PC-9 (cell line): Measurements from ENCODE around the gene C2orf49. TPM values are rescaled to one million over a fixed set of nuclear protein-coding genes. Genes with fewer than 3 reads are reported as not detected.

ENCODE experiments used
- BruUV-seq: library from RNA; stranded (reverse); fragments of 400-500 nt; replicated peaks from 2 replicates; lab custom pipeline; 2021; lab: Mats Ljungman, UMichigan
- CTCF ChIA-PET: fragments of 300-600 bp; sonication (Branson Sonifier 250); formaldehyde crosslinking; loops from one replicate; lab custom pipeline; 2022; ENCODE audit warnings: antibody characterized with exemption; lab: Charles Lee
- POLR2A ChIA-PET: fragments of 300-600 bp; sonication (Branson Sonifier 250); formaldehyde crosslinking; loops from one replicate; lab custom pipeline; 2022; ENCODE audit warnings: antibody characterized with exemption; ENCODE audit not compliant: unreplicated experiment; lab: Charles Lee
- DNase-seq, 2 experiments: peaks; one replicate each; pipeline versions ENCODE4 v3.0.0 to v3.0.0-alpha.2; 2015 to 2022; ENCODE audit warnings: mixed read lengths in 1 of 2
- H2AFZ ChIP-seq: fragments of 200-600 bp; sonication (generic); 2 replicates; pipeline ENCODE4 v1.8.1; 2017; ENCODE audit warnings: antibody characterized with exemption
- H3F3A ChIP-seq: fragments of 200-600 bp; sonication (generic); 2 replicates; pipeline ENCODE4 v1.8.1; 2017; ENCODE audit warnings: antibody characterized with exemption, mild to moderate bottlenecking, low read depth; ENCODE audit not compliant: insufficient read depth
- H3K27ac ChIP-seq: fragments of 200-600 bp; sonication (generic); 2 replicates; pipeline ENCODE4 v1.6.1; 2016; ENCODE audit warnings: mixed run types
- H3K27me3 ChIP-seq: fragments of 200-600 bp; sonication (generic); 2 replicates; pipeline ENCODE4 v1.6.1; 2016; ENCODE audit warnings: low read depth, mixed run types; ENCODE audit not compliant: insufficient read depth
- H3K36me3 ChIP-seq: fragments of 200-600 bp; sonication (generic); 2 replicates; pipeline ENCODE4 v1.6.1; 2016; ENCODE audit warnings: low read depth, mixed run types
- H3K4me1 ChIP-seq: fragments of 200-600 bp; sonication (generic); replicated peaks from 2 replicates; pipeline ENCODE4 v1.6.1; 2016; ENCODE audit warnings: mixed run types; ENCODE audit not compliant: insufficient read depth
- H3K4me2 ChIP-seq: fragments of 200-600 bp; sonication (generic); 2 replicates; pipeline ENCODE4 v1.6.1; 2017; ENCODE audit warnings: mixed run types
- H3K4me3 ChIP-seq: fragments of 200-600 bp; sonication (generic); 2 replicates; pipeline ENCODE4 v1.6.1; 2016; ENCODE audit warnings: mixed run types
- H3K79me2 ChIP-seq: fragments of 200-600 bp; sonication (generic); 2 replicates; pipeline ENCODE4 v1.6.1; 2017; ENCODE audit warnings: low read depth, mixed run types
- H3K9me2 ChIP-seq: fragments of 200-600 bp; sonication (generic); 2 replicates; pipeline ENCODE4 v1.8.1; 2017; ENCODE audit warnings: mild to moderate bottlenecking; ENCODE audit not compliant: insufficient read depth
- H3K9me3 ChIP-seq: fragments of 200-600 bp; sonication (generic); 2 replicates; pipeline ENCODE4 v1.8.1; 2016; ENCODE audit warnings: low read depth; ENCODE audit not compliant: insufficient read depth
- H4K20me1 ChIP-seq: fragments of 200-600 bp; sonication (generic); 2 replicates; pipeline ENCODE4 v1.8.1; 2017; ENCODE audit not compliant: insufficient read depth
- CTCF ChIP-seq: fragments of 200-600 bp; sonication (generic); conservative IDR thresholded peaks from 2 replicates; pipeline ENCODE4 v1.6.1; 2017; ENCODE audit warnings: mixed run types, antibody characterized with exemption, mild to moderate bottlenecking, moderate library complexity
- EZH2 ChIP-seq: fragments of 200-600 bp; sonication (generic); IDR thresholded peaks from 2 replicates; pipeline ENCODE4 v1.8.0; 2017; ENCODE audit warnings: antibody characterized with exemption, low read depth
- intact Hi-C: fragments of 100-400 bp; cut with micrococcal nuclease; formaldehyde crosslinking; loops from one replicate; pipeline ENCODE4 v1.10.0; 2022; ENCODE audit not compliant: unreplicated experiment
- total RNA-seq: library from RNA; stranded (reverse); gene quantifications from 2 replicates; pipeline ENCODE4 v1.2.3, GENCODE V29; 2021

C2orf49 gene
- total RNA-seq, 1 experiment from 2014 or later: 16.2 TPM

- Histone ChIP-seq H3K27ac (peak overlapping the region; percentile 67), H3K27me3 (no peaks in the 10 kb centered on the region), H2AFZ (no peak overlapping the region), H3F3A (peaks cover 84% of the 10 kb centered on the region), H3K4me3 (no peak overlapping the region), H3K9me3 (0 out of 2 replicates have a peak, but pooled peaks cover 3% of the 10 kb centered on the region), H3K79me2 (peaks cover 92% of the 10 kb centered on the region), H4K20me1 (0 out of 2 replicates have a peak, but pooled peaks cover 7% of the 10 kb centered on the region), H3K4me1 (peaks cover 49% of the 10 kb centered on the region), H3K4me2 (peak overlapping the region; percentile 29; the same call in 1 of the 2 replicates), H3K36me3 (peaks cover 92% of the 10 kb centered on the region), H3K9me2 (no peaks in the 10 kb centered on the region)
- TF ChIP-seq CTCF (no peak), EZH2 (no peak)
- no TSS peak for BruUV-seq
- no peak for DNase-seq
- POLR2A ChIA-PET: interaction anchor here (0.6 to 0.7 kb wide), 2 partner anchors 9 to 50 kb away, joined by 4 to 5 read pairs; no protein-coding TSS in a partner anchor
- intact Hi-C loops: loop anchor here (2.0 kb wide), 1 partner anchor 16 kb away; no protein-coding TSS in a partner anchor
- CTCF ChIA-PET: no interaction called here
Observed at GRCh38 chr2:105381101-105381668, 43.8 kb downstream of the C2orf49 start.

GRCh38 chr2:105382177-105382576, 44.8 kb downstream of the C2orf49 start:
- BruUV-seq: no TSS peak
- no peak overlapping the region for H3K4me2 ChIP-seq
- H3K4me1 ChIP-seq: peaks cover 59% of the 10 kb centered on the region
- H4K20me1 ChIP-seq: peaks cover 7% of the 10 kb centered on the region; the same call in 1 of the 2 replicates
- H3K27ac ChIP-seq: no peak overlapping the region
- no peaks in the 10 kb centered on the region for H3K9me2 ChIP-seq
- H3K4me3 ChIP-seq: no peak overlapping the region
- TF ChIP-seq CTCF (no peak), EZH2 (no peak)
- DNase-seq: no peak
- ChIA-PET POLR2A (no interaction called here), CTCF (no interaction called here)
- H3K79me2 ChIP-seq: peaks cover 92% of the 10 kb centered on the region
- H3K9me3 ChIP-seq: 0 out of 2 replicates have a peak, but pooled peaks cover 3% of the 10 kb centered on the region
- no peaks in the 10 kb centered on the region for H3K27me3 ChIP-seq
- intact Hi-C loops: no loop called here
- no peak overlapping the region for H2AFZ ChIP-seq
- peaks cover 85% of the 10 kb centered on the region for H3K36me3 ChIP-seq
- peaks cover 86% of the 10 kb centered on the region for H3F3A ChIP-seq

- H3K79me2 ChIP-seq: peaks cover 93% of the 10 kb centered on the region
- CTCF ChIA-PET: no interaction called here
- no peaks in the 10 kb centered on the region for H3K27me3 ChIP-seq
- POLR2A ChIA-PET: interaction anchor here (0.5 kb wide), 1 partner anchor 39 kb away, joined by 3 read pairs; no protein-coding TSS in a partner anchor
- H3K4me3 ChIP-seq: no peak overlapping the region
- H3K4me1 ChIP-seq: peaks cover 73% of the 10 kb centered on the region
- no peak for DNase-seq
- no peak overlapping the region for H3K27ac ChIP-seq
- no peak overlapping the region for H2AFZ ChIP-seq
- H3K9me3 ChIP-seq: 0 out of 2 replicates have a peak, but pooled peaks cover 3% of the 10 kb centered on the region
- peaks cover 84% of the 10 kb centered on the region for H3K36me3 ChIP-seq
- no peaks in the 10 kb centered on the region for H3K9me2 ChIP-seq
- intact Hi-C loops: no loop called here
- peaks cover 94% of the 10 kb centered on the region for H3F3A ChIP-seq
- H3K4me2 ChIP-seq: no peak overlapping the region
- no peak for TF ChIP-seq EZH2
- no peak for TF ChIP-seq CTCF
- TSS peak; percentile 2 for BruUV-seq
- peaks cover 7% of the 10 kb centered on the region; the same call in 1 of the 2 replicates for H4K20me1 ChIP-seq
Observed at GRCh38 chr2:105383432-105384166, 46.3 kb downstream of the C2orf49 start.
